GM21619 (cell line): Measurements from ENCODE around the gene ZBED3.

Source experiments
- ATAC-seq: cut with Tn5 transposase; IDR thresholded peaks from one replicate; pipeline ENCODE4 v1.9.1; 2021; ENCODE audit not compliant: unreplicated experiment

ZBED3 gene

GRCh38 chr5:77077829-77078176, 9.3 kb downstream of the ZBED3 start:
- ATAC-seq, result no peak

- ATAC-seq, result peak; percentile 77
Measured at GRCh38 chr5:77076961-77077828, 9.9 kb downstream of the ZBED3 start.

DNA sequence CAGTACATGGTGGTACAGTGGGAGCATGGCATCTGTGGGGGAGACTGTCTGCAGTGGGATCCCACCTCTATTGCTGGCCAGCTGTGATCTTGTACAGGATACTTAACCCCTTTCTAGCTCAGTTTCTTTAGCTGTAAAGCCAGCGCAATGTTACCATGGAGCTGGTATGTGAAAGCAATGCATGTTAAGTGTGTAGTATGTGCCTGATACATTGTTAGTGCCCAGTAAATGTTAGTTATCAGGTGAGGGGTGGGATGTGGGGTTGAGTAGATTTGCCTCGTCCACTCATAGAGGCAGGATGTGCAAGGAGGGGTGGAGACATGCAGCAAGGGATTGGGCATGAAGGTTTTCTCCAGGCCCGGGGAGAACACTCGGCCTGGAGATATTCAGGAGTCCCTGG, 12.3 kb downstream of the ZBED3 start:
- ATAC-seq, result no peak

DNA sequence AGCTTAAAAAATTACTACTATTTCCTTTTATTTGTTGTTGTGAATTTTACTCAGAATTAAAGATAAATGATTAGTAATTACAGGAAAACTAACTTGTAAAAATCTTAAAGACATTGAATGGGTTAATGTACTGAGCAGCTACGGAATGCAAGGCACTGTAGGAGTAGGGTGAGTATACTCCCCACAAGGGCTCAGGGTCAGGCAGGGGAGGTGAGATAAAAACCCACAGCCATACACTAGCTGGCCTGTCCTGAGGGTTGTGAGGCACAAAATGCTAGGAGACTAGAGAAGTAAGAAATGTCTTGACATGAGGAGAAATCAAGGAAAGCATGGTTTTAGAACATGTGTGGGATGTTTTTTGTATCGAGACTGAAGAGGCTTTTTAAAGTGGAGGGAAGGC, 13.4 kb downstream of the ZBED3 start:
- no peak for ATAC-seq

GRCh38 chr5:77066823-77067442, 20.2 kb downstream of the ZBED3 start:
- ATAC-seq, result peak; percentile 90

- ATAC-seq, result peak; percentile 9
Measured at GRCh38 chr5:77066184-77066583, 20.9 kb downstream of the ZBED3 start.

- ATAC-seq, result no peak
Measured at GRCh38 chr5:77065256-77065655, 21.8 kb downstream of the ZBED3 start.

GRCh38 chr5:77064040-77064439, 23.0 kb downstream of the ZBED3 start:
- no peak for ATAC-seq

DNA sequence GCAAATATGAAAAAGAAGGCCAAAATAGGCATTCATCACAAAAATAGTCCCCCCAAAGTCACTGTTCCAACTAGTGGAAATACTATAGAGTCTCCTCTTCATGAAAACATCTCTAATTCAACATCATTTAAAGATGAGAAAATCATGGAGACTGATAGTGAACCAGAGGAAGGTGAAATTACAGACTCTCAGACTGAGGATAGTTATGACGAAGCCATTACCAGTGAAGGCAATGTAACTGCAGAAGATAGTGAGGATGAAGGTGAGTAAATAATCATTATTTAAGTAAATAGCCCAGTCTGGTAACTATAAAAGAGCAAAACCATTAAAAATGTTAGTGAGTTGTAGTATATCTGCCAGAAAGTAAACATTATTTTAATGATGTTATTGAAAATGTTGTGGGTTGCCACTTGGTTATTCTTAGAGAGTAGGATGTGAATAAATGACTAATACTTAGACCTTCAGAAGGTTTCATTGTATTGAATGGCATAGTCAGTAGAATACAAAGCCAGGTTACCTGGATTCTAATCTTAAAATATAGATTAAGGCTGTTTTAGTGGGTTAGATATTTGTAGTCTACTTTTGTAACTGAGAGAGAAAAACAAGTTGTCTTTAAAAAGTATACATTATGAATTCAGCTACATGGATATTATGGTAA, 40.5 kb downstream of the ZBED3 start:
- ATAC-seq, result peak; percentile 48

GRCh38 chr5:77035950-77036349, 51.1 kb downstream of the ZBED3 start:
- ATAC-seq, result no peak

- no peak for ATAC-seq
Measured at GRCh38 chr5:77033338-77033737, 53.7 kb downstream of the ZBED3 start.

GRCh38 chr5:77032635-77033034, 54.5 kb downstream of the ZBED3 start:
- no peak for ATAC-seq

DNA sequence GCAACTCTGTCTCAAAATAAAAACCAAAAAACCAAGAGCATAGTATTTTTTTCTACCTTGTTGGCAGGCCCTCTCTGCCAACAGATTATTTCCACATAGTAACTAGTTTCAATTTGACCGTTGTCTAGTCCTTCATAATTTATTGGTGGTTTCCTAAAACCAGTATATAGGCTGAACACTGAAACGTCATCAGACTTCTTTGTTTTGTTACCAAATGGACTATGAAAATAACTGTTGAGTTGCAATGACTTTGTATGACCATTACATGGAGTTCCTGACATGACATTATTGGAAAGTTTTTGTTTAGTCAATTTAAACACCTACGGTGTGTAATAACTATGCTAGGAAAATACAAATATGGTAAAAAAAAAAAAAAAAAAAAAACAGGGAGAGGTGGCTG, 55.2 kb downstream of the ZBED3 start:
- no peak for ATAC-seq

GRCh38 chr5:77030097-77031071, 56.7 kb downstream of the ZBED3 start, which contains the start of gene AGGF1:
AGGF1 (plus strand) TSS chr5:77030404; CDS start chr5:77030767, 363 bp downstream.
- ATAC-seq, result peak; percentile 98

GRCh38 chr5:77029376-77029885, 57.7 kb downstream of the ZBED3 start:
- no peak for ATAC-seq

- no peak for ATAC-seq
Measured at GRCh38 chr5:77028631-77029375, 58.3 kb downstream of the ZBED3 start.

- no peak for ATAC-seq
Measured at GRCh38 chr5:77024490-77024889, 62.6 kb downstream of the ZBED3 start.

DNA sequence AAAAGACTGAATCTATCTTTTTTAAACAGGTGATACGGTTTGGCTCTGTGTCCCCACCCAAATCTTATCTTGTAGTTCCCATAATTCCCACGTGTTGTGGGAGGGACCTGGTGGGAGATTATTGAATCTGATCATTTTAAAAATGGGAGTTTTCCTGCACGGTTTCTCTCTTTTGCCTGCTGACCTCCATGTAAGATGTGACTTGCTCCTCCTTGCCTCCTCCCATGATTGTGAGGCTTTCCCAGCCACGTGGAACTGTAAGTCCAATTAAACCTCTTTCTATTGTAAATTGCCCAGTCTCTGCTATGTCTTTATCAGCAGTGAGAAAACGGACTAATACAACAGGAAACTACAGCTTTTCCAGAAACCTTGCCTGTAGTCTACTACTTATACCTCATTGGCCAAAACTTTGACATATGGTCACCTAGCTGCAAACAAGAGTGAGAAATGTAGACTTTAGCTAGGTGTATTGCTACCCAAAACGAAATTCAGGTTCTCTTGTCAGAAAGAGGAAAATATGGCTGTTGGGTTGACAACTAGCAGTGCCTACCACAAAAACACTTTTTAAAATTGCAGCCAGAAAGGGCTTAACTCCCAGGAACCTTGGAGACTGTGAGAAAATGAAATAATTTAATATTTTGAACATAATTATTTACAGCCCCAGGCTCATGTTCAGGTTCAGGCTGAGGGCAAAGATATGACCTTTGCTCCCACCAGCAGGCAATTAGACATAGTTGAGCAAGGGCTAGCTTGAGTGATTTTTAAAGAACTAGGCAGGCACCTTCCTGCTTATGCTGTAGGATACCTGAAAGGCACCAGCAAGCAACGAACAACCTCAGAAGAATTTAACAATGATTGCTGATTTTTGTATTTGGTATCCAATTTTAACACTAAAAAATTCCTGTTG, 64.3 kb downstream of the ZBED3 start:
- ATAC-seq, result no peak
